VCaP (cell line): ENCODE data around the gene C2orf69.

Experiments used
- H3K27ac ChIP-seq: fragments of 450-650 bp; 2 replicates; pipeline ENCODE4 v1.5.1; 2017
- TF ChIP-seq, protein P1 (sequence below): fragments of 450-650 bp; conservative IDR thresholded peaks from 2 replicates; pipeline ENCODE4 v1.5.1; 2017; ENCODE audit warnings: mild to moderate bottlenecking, moderate library complexity

Gene C2orf69

DNA sequence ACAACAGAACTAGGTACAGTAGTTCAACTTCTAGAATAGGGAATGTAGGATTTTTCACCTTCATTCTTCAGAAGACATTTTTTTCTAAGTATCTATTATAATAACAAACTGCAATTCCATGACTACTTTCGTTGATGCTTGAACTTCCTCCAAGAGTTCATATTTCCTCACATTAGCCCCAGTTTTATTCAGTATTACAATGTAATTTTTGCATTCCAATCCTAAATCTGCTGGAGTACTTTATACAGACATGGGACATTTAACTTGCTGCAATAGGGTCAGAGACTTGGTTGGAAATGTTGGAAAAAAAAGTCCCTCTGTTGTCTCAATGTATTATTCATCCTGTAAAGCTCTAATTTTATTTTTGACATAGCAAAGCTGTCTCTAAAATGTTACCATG is 40.5 kb upstream of the C2orf69 start:
- TF ChIP-seq, protein P1, sequence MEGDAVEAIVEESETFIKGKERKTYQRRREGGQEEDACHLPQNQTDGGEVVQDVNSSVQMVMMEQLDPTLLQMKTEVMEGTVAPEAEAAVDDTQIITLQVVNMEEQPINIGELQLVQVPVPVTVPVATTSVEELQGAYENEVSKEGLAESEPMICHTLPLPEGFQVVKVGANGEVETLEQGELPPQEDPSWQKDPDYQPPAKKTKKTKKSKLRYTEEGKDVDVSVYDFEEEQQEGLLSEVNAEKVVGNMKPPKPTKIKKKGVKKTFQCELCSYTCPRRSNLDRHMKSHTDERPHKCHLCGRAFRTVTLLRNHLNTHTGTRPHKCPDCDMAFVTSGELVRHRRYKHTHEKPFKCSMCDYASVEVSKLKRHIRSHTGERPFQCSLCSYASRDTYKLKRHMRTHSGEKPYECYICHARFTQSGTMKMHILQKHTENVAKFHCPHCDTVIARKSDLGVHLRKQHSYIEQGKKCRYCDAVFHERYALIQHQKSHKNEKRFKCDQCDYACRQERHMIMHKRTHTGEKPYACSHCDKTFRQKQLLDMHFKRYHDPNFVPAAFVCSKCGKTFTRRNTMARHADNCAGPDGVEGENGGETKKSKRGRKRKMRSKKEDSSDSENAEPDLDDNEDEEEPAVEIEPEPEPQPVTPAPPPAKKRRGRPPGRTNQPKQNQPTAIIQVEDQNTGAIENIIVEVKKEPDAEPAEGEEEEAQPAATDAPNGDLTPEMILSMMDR = no peak
- no peak overlapping the region for H3K27ac ChIP-seq

DNA sequence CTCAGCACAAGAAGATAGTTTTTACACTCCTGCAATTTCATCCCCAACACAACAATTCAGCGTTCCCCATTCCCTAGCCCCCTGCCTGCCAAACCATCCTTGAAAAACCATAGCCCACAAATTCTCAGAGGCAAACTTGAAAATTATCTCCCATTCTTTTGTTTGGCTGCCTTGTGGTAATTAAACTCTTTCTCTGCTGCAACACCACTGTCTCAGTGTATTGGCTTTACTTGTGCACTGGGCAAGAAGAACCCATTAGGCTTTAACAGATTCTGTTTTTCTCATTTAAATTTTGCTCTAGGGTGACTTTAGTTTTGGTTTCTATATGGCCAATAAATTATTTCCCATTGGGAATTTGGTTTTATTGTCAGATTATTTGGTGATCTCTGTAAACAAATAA is 36.9 kb upstream of the C2orf69 start:
- no peak overlapping the region for H3K27ac ChIP-seq
- TF ChIP-seq, protein P1 = no peak

DNA sequence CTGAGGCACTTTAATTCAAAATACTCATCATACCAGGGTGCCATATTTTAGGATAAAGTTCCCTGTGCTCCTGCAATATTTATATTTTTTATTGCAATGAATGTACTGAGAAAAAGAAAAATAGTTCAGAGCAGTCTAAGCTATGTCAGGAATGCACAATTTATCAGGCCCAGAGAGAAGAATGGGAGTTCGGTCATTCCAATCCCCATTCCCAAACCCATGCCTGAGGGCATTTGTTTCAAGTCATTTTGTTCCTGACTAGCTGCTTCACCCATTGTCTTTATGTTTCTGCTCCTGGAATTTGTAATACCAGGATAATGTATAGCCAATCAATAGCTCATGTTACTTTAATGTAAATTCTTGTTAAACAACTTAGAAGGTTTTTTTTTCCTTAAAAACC is 35.7 kb upstream of the C2orf69 start:
- no peak overlapping the region for H3K27ac ChIP-seq
- TF ChIP-seq, protein P1 = no peak

DNA sequence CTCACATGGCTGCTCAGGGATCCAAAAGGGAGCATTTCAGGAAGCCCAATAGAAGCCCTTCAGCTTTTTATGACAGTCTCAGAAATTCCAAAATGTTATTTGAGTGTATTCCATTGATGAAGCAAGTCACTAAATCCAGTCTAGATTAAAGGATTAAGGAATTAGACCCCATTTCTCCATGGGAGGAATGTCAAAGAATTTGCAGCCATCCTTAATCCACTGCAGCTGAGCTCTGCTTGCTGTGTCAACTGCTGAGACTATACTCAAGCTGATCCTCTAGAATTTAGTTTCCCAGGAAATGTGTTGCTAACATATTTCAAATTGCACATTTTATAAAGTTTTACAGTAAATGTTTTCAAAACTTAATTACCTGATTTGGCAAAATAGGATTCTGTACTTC is 28.4 kb upstream of the C2orf69 start:
- TF ChIP-seq, protein P1 = no peak
- H3K27ac ChIP-seq = no peak overlapping the region

DNA sequence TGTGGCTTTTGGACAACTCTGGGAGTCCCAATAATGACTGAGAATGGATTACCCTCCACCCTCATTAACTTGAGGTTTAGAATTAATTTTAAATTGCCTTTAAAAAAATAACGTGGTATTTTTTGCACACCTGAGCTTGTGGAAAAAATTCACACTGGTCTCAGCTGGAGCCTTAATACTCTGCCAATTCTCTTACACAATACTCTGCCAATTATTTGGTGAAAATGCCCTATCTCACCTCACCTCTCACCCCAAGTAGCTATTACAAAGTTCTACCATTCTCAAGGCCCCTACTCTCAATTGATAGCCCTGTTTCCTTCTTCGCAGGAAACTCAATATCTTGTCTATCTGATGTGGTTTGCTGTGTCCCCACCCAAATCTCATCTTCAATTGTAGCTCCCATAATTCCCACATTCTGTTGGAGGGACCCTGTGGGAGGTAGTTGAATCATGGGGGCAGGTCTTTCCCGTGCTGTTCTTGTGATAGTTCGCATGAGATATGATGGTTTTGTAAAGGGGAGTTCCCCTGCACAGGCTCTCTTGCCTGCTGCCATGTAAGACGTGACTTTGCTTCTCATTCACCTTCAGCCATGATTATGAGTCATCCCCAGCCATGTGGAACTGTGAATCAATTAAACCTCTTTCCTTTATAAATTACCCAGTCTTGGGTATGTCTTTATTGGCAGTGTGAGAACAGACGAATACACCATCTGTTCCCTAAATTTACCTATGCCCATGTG is 27.4 kb upstream of the C2orf69 start:
- TF ChIP-seq, protein P1 = no peak
- H3K27ac ChIP-seq = no peak overlapping the region

DNA sequence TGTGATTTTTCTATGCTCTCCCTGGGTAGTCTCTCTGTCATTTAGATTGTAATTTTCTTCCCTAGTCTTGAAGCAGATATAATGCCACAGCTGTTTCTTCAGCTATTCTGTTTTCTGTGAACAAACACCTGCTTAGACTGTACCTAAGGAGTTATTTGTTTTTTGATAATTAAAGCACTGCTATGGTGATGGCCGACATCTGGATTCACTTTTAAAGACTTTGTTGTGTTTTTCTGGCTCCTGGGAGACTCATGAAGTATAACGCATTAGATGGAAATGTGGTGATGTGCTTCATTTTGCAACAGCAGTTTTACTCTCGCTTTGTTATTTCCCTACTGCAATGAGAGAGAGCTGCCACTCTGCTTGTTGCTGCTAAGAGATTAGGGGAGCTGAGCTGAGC is 15.7 kb upstream of the C2orf69 start:
- TF ChIP-seq, protein P1 = no peak

DNA sequence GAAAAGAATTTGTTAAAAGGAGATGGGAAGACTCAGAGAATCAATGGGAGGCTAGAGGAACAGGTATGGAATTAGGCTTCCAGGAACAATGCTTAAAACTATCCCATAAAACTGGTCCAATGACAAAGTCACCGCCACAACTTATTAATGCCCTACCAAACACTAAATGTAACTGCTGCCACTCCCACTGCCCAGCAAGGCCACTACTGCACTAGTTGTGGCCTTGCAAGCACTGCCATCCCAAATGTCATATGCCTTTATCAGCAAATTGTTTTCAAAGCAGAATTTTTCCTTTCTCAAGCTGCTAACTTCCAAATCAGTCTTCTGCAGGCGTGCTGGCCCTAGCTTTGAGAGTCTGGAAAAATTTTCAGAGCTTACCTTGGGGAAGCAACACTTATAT is 14.5 kb upstream of the C2orf69 start:
- no peak overlapping the region for H3K27ac ChIP-seq
- TF ChIP-seq, protein P1 = no peak

More for the DNA sequence above, 15.7 kb upstream of the C2orf69 start:
- H3K27ac ChIP-seq = no peak overlapping the region
